Fibroblast of skin of left quadriceps (primary cell): ENCODE measurements around the gene ZRANB2.

Experiments
- DNase-seq, 2 experiments: peaks; one replicate each; pipeline ENCODE4 v3.0.0-alpha.2; 2013; ENCODE audit warnings: low read depth in 2 of 2

ZRANB2 gene

DNA sequence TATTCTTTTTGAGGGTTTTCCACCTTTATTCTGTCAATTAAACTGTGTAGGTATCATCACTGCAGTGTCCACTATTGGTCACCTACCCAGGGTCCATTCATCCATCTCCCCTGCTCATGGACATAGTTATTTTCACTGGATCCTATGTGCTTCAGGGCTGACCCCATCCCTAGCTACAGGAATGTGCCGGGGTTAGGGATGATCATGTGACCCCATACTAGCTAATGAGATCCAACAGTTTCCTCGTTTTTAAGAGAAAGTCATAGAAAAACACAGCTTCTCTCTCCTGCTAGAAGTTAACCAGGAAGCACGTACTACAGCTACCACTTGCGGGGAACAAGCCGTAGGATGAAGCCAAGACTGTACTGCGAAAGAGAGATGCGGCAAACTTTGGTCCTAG, 52.8 kb downstream of the ZRANB2 start:
- no peak for DNase-seq

DNA sequence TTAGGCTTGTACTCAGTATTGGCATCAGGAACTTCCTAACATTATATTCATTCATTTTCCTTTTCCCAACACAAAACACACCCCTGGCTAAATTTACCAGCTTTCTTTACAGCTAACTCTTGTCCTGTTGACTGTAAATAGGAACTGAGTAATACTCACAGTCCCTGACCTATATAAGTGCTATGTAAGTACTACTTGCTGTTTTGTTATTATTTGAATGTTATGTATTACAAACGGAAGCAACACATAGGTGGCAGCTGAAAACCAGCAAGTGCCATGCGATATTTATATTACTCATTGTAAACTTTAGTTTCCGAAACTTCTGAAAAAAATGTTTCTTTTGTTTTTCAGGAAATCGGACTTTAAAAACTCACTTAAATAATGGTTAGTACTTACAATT, 54.7 kb downstream of the ZRANB2 start:
- no peak for DNase-seq

DNA sequence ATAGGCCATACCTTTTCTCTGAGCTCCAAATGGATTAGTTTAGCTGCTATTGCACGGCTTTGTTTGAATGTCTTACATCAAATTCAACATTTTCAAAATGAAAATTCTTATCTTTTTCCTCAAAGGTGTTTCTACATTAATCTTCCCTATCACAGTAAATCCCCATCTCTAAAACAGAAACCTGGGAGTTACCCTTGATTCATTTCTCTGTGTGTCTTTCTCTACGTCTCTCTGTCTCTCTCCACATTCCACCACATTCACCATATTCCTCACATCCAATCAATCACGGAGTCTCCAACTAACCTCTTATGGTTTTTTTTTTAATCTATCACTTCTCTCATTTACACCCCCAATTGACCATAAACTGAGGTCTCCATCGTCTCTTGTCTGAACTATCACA, 57.3 kb downstream of the ZRANB2 start:
- DNase-seq, result no peak

DNA sequence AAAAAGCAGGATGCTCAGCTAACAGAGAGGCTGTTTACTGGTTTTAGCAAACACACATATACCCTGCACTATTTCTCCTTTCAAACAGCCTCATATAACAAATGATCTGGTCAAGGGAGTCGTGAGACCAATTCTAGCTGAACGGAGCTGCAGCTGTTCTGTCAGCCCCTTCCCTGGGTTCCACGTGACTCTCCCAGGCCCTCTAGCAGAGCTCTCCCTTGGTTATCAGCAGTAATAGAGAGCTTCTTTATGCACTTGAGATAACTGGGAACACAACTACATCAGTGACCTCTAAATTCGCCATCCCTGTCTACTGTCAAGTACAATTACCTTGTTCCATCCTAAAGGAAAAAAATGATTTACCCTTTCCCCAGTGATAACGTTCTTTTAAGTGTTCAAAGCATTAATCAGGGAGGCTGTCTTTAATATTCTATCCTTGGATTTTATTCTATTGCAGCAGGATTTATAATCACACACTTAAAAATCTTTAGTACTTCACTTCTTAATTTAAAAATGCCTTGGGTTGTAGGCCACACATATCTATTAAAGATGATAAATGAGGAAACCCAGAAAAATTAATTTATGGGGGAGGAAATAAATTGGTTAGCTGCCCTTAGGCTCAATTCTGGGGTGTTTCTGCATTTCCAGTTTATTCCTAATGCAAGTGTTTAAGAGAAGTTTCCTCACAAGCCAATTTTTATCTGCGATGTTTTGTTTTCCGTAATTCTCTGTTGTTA, 61.4 kb downstream of the ZRANB2 start:
- no peak for DNase-seq

DNA sequence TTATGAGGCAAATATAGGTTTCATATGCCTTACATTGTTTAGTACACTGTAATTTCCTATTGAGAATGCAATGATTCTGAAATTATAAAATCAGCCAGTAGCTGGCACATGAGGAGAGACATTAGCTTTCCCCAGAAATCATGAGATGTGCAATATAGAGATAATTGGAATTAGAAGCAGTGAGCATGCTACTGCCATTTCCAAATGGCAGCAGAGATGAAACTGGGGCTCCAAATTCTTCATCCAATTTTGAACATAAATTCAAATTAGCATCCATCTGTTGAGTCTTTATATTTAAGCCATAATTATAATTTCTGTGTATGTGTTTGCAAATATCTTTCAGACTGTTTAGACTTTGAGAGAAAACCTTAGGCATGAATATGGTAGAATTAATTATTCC, 62.0 kb downstream of the ZRANB2 start:
- no peak for DNase-seq

DNA sequence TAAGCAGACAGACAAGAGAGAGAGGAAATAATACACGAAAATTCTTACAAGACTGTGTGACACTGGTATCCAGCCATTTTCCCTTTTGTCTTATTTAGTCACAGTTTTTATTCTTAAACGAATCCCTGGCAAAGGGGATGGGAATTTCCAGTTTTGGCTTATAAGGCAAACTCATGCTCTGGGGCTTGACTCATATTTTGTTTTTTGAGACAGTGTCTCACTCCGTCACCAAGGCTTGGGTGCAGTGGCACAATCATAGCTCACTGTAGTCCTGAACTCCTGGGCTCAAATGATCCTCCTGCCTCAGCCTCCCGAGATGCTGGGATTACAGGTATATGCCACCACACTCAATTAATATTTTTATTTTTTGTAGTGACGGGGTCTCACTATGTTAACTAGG, 65.1 kb downstream of the ZRANB2 start:
- DNase-seq, result no peak

DNA sequence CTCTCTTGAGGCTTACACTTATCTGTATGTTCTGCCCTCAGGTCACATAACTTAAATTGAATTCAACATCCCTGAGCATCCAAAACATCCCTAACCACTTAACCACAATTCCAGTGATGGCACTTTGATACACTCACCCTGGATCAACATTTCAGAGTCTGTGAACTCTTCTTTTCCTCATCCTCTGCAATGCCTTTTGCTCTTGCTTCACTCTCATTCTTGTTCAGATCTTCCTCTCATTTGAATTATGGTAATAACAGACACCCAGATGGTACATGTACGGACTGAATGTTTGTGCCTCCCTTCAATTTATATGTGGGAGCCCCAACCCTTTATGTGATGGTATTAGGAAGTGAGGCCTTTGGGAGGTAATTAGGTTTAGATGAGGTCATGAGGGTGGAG, 66.7 kb downstream of the ZRANB2 start:
- peak; percentile 20 for DNase-seq
